HepG2 (cell line): Measurements from ENCODE around the gene ATP1B2.

Experiments used
- CTCF ChIP-seq: sonication (generic); formaldehyde crosslinking; IDR thresholded peaks from 2 replicates; pipeline ENCODE4 v1.5.0; 2020; ENCODE audit warnings: mild to moderate bottlenecking, missing genetic modification reagents, moderate library complexity
- EZH2 ChIP-seq: conservative IDR thresholded peaks from 2 replicates; pipeline ENCODE4 v1.6.1; 2012; ENCODE audit warnings: mild to moderate bottlenecking, low read depth, low read length, moderate library complexity
- GPN1 ChIP-seq: sonication (generic); formaldehyde crosslinking; IDR thresholded peaks from 2 replicates; pipeline ENCODE4 v1.5.1; 2020; ENCODE audit warnings: missing genetic modification reagents, borderline replicate concordance
- HDAC1 ChIP-seq: sonication (generic); formaldehyde crosslinking; IDR thresholded peaks from 2 replicates; pipeline ENCODE4 v1.5.1; 2020; ENCODE audit warnings: mild to moderate bottlenecking, missing genetic modification reagents
- HDAC6 ChIP-seq: fragments of 200-600 bp; sonication (generic); IDR thresholded peaks from 2 replicates; pipeline ENCODE4 v1.7.0; 2017; ENCODE audit warnings: mild to moderate bottlenecking, antibody characterized with exemption, low read length, low read depth
- KLF9 ChIP-seq: IDR thresholded peaks from 2 replicates; pipeline ENCODE4 v1.6.1; 2016; ENCODE audit warnings: low read depth
- MYPOP ChIP-seq: sonication (generic); formaldehyde crosslinking; IDR thresholded peaks from 2 replicates; pipeline ENCODE4 v1.8.1; 2023; ENCODE audit warnings: mild to moderate bottlenecking, moderate library complexity, missing genetic modification reagents
- POLR2A ChIP-seq, 2 experiments: IDR thresholded peaks; 2 replicates each; pipeline ENCODE4 v1.6.1; 2011; ENCODE audit warnings: low read depth in 2 of 2, low read length in 2 of 2, mild to moderate bottlenecking in 1 of 2, moderate library complexity in 1 of 2; ENCODE audit not compliant: insufficient read depth in 1 of 2
- RFX1 ChIP-seq: fragments of 450-650 bp; IDR thresholded peaks from 2 replicates; pipeline ENCODE4 v1.6.1; 2017
- RFX5 ChIP-seq: IDR thresholded peaks from 2 replicates; pipeline ENCODE4 v1.6.1; 2011; ENCODE audit warnings: low read depth, low read length, improper control_type of control experiment
- SNAI1 ChIP-seq: sonication (generic); formaldehyde crosslinking; IDR thresholded peaks from 2 replicates; pipeline ENCODE4 v1.5.0; 2020; ENCODE audit warnings: mild to moderate bottlenecking, missing genetic modification reagents, borderline replicate concordance
- SRF ChIP-seq: IDR thresholded peaks from 2 replicates; pipeline ENCODE4 v1.6.1; 2011; ENCODE audit warnings: mild to moderate bottlenecking, low read depth, low read length, moderate library complexity
- TARDBP ChIP-seq: sonication (generic); formaldehyde crosslinking; IDR thresholded peaks from 2 replicates; pipeline ENCODE4 v1.8.0; 2022; ENCODE audit warnings: mild to moderate bottlenecking, missing genetic modification reagents
- TBL1XR1 ChIP-seq: fragments of 150-350 bp; IDR thresholded peaks from 2 replicates; pipeline ENCODE4 v1.6.1; 2014; ENCODE audit warnings: borderline replicate concordance, low read length; ENCODE audit not compliant: partially characterized antibody

- TF ChIP-seq KLF9 (CRISPR knock-in tag) (no peak), RFX5 (no peak), SRF (no peak), TARDBP (CRISPR knock-in tag) (no peak), MYPOP (CRISPR knock-in tag) (no peak), RFX1 (no peak), POLR2A (IDR thresholded peaks at IDR 0.05; ENCODE audit: insufficient read depth in 1 of 2, low read depth in 2 of 2, low read length in 2 of 2) (no peak), CTCF (CRISPR knock-in tag) (no peak), HDAC1 (no peak), HDAC6 (no peak), TBL1XR1 (no peak), GPN1 (CRISPR knock-in tag) (no peak), SNAI1 (CRISPR knock-in tag) (no peak), EZH2 (no peak)
Measured at GRCh38 chr17:7636163-7636562, 14.6 kb upstream of the ATP1B2 start.
